Transverse colon (tissue), 4 donors: Measurements from ENCODE around the gene KLHDC8A.

Experiments
- EP300 ChIP-seq: sonication (generic); formaldehyde crosslinking; IDR thresholded peaks from one replicate; pipeline ENCODE4 v1.6.1; 2017; ENCODE audit warnings: antibody characterized with exemption, low read depth
- POLR2A ChIP-seq: fragments of 450-650 bp; IDR thresholded peaks from one replicate; pipeline ENCODE4 v1.6.1; 2016; ENCODE audit warnings: antibody characterized with exemption, mild to moderate bottlenecking, moderate library complexity
- POLR2AphosphoS5 ChIP-seq, 3 donors: sonication (generic); formaldehyde crosslinking; IDR thresholded peaks; one replicate each; pipeline ENCODE4 v1.6.1; 2016; ENCODE audit warnings: antibody characterized with exemption in 3 of 3
- TF ChIP-seq, protein P1 (sequence below), 5 experiments: fragments of 200-600 bp in 3 of 5; fragments of 450-650 bp in 2 of 5; sonication (generic) in 3 of 5; IDR thresholded peaks; 1 replicate in 2 of 5; 2 replicates in 3 of 5; pipeline ENCODE4 v1.5.1; 2016 to 2017; ENCODE audit warnings: antibody characterized with exemption in 5 of 5, inconsistent platforms in 3 of 5, mild to moderate bottlenecking in 2 of 5, moderate library complexity in 1 of 5

- TF ChIP-seq POLR2AphosphoS5 (IDR thresholded peaks at IDR 0.05) (no peak), POLR2A (no peak), EP300 (no peak)
- TF ChIP-seq, protein P1, sequence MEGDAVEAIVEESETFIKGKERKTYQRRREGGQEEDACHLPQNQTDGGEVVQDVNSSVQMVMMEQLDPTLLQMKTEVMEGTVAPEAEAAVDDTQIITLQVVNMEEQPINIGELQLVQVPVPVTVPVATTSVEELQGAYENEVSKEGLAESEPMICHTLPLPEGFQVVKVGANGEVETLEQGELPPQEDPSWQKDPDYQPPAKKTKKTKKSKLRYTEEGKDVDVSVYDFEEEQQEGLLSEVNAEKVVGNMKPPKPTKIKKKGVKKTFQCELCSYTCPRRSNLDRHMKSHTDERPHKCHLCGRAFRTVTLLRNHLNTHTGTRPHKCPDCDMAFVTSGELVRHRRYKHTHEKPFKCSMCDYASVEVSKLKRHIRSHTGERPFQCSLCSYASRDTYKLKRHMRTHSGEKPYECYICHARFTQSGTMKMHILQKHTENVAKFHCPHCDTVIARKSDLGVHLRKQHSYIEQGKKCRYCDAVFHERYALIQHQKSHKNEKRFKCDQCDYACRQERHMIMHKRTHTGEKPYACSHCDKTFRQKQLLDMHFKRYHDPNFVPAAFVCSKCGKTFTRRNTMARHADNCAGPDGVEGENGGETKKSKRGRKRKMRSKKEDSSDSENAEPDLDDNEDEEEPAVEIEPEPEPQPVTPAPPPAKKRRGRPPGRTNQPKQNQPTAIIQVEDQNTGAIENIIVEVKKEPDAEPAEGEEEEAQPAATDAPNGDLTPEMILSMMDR (IDR thresholded peaks at IDR 0.05), result no peak
Measured at GRCh38 chr1:205359771-205360565, 3.2 kb upstream of the KLHDC8A start.
